AG04449 (cell line): ENCODE data around the gene THOP1.

Experiments used
- CTCF ChIA-PET: fragments of 350-600 bp; formaldehyde crosslinking; extraction: SDS; loops from one replicate; lab custom pipeline; 2021; ENCODE audit warnings: antibody characterized with exemption; lab: Yijun Ruan, JAX
- POLR2A ChIA-PET: fragments of 400-600, 350-600 bp; formaldehyde crosslinking; extraction: SDS; loops from one replicate; lab custom pipeline; 2020; ENCODE audit warnings: antibody characterized with exemption, inconsistent platforms; lab: Yijun Ruan, JAX
- DNase-seq: peaks from one replicate; pipeline ENCODE4 v3.0.0-alpha.2; 2010; ENCODE audit warnings: low read depth, low spot score
- H3K4me3 ChIP-seq: 2 replicates; pipeline ENCODE4 v1.5.1; 2011; ENCODE audit warnings: low read depth, mild to moderate bottlenecking, control low read depth, low read length
- TF ChIP-seq, protein P1 (sequence below): IDR thresholded peaks from one replicate; pipeline ENCODE4 v1.5.1; 2011; ENCODE audit warnings: mild to moderate bottlenecking, moderate library complexity, low read length, control low read depth, inconsistent platforms; ENCODE audit not compliant: insufficient read depth; ENCODE audit errors: missing control alignments

THOP1 gene

DNA sequence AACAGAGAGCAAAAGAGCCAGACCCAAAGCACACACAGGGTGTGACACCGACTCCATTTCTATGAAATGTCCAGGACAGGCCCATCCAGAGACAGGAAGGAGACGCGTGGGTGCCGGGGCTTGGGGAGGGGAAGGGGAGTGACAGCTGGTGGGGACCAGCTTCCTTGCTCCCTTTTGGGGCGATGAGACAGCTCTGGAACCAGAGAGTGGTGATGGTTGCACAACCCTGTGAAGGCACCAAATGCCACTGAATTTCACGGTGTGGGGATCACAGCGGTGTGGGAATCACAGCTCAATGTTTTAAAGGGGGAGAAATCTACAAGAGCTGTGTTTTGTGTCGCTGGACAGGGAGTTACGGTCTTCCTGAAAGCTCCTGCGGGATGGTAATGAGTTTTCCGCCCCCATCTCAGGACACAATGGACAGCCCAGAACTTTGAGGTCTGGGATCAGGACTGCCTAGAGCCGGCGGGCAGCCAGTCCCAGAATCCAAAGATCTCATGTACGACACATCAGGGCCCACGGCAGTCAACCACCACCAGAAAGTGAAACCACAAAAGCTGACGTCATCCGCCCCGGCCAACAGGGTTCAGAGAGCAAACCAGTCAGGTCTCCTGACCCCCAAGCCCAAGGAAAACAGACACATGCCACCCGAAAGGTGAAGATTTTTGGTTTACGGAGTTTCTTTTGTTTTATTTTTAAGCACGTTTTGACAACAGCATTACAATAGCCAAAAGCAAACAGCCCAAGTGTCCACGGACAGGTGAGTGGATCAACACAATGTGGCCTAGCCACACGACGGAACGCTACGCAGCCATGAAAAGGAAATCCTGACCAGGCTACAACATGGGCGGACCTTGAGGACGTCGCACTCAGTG is 9.5 kb upstream of the THOP1 start:
- CTCF ChIA-PET, result interaction anchor here (0.6 to 1.7 kb wide), 2 partner anchors 26 to 27 kb away, joined by 3 to 5 read pairs; no protein-coding TSS in a partner anchor
- H3K4me3 ChIP-seq, result no peak overlapping the region
- TF ChIP-seq, protein P1, sequence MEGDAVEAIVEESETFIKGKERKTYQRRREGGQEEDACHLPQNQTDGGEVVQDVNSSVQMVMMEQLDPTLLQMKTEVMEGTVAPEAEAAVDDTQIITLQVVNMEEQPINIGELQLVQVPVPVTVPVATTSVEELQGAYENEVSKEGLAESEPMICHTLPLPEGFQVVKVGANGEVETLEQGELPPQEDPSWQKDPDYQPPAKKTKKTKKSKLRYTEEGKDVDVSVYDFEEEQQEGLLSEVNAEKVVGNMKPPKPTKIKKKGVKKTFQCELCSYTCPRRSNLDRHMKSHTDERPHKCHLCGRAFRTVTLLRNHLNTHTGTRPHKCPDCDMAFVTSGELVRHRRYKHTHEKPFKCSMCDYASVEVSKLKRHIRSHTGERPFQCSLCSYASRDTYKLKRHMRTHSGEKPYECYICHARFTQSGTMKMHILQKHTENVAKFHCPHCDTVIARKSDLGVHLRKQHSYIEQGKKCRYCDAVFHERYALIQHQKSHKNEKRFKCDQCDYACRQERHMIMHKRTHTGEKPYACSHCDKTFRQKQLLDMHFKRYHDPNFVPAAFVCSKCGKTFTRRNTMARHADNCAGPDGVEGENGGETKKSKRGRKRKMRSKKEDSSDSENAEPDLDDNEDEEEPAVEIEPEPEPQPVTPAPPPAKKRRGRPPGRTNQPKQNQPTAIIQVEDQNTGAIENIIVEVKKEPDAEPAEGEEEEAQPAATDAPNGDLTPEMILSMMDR, result no peak
- DNase-seq, result no peak
- POLR2A ChIA-PET, result no interaction called here

DNA sequence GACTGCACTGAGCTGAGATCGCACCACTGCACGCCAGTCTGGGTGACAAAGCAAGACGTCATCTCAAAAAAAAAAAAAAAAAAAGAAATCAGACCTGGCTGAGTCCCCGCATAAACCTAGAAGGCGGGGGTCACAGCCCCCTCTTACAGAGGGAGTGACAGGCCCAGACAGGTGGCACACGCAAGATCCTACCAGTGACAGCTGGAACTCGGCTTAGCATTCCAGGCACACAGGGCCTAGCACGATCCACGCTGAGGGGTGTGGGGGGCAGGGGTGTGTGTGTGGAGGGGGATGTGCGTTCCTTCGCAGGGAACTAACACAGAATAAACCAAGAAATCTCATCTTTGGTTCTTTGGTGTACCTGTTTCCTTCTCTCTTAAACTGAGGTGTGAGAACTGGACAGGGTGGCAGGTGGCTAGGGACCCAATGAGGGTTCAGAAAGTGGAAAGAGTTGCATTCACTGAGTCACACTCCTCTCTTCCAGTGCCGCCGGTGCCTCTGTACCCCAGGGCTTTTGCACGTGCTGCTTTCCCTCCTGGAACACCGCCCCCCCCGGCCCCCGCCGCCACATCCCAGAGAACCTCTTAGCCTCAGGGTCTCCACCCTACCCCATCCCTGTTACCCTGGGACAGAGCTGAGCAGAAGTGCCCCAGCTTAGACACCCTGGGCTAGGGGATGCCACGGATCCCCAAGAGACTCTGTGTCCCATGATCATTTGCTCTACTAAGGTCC is 7.2 kb upstream of the THOP1 start:
- CTCF ChIA-PET, result interaction anchor here (0.9 to 1.7 kb wide), 4 partner anchors 8 to 130 kb away, joined by 3 to 7 read pairs (median 4); partner anchors contain the start of gene ZNF554
- TF ChIP-seq, protein P1, result no peak
- POLR2A ChIA-PET, result interaction anchor here (0.7 kb wide), 1 partner anchor 38 kb away, joined by 4 read pairs; no protein-coding TSS in a partner anchor
- DNase-seq, result no peak
- no peak overlapping the region for H3K4me3 ChIP-seq

DNA sequence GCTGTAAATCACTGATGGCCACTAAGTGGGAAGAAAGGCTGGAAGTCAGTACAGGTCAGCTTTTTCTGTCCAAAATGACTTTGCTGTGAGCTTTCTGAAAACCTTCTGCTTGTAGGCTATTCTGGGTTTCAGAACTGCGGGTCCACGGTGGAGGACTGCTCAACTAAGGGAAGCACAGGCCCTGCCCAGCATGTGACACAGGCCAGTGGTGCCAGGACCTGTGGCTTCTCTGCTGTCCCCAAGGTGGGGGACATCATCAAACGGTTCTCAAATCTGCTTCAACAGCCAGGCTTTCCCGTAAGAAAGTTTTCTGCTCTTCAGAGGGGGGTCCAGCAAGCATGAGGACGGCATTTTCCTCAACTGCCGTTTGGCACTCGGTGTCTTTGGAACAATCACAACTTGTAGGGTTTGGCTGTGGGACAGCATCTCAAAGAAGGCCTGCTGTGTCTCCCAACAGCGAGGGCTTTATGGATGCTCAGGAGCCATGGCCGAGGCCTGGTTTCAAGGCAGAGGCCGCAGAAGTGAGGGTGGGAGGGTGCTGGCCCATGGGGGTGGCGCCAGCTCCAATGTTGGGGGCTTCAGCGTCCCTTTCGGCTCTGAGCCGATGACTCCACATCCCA is 6.1 kb upstream of the THOP1 start:
- no peak for DNase-seq
- TF ChIP-seq, protein P1, result no peak
- CTCF ChIA-PET, result interaction anchor here (1.3 to 4.1 kb wide), 2 partner anchors 9 to 132 kb away, joined by 4 to 14 read pairs; no protein-coding TSS in a partner anchor
- POLR2A ChIA-PET, result no interaction called here
- H3K4me3 ChIP-seq, result no peak overlapping the region

DNA sequence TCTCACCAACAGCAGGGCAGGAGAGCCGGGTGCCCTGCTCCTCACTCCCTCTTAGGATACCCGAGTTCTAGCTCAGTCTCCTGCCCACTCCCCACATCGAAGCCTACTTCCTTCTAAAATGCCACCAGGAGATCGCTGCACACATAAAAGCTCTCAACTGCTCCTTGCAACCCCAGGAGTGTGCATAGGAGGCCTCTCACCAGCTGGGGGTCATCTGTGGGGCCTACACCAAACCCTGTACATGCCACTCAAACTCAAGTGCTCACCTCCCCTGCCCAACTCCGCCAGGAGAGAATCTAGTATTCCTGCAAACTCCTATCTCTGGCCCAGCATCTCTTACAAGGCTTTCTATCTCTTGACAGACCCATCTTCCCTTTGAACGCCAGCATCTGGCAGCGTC is 5.0 kb upstream of the THOP1 start:
- POLR2A ChIA-PET, result no interaction called here

DNA sequence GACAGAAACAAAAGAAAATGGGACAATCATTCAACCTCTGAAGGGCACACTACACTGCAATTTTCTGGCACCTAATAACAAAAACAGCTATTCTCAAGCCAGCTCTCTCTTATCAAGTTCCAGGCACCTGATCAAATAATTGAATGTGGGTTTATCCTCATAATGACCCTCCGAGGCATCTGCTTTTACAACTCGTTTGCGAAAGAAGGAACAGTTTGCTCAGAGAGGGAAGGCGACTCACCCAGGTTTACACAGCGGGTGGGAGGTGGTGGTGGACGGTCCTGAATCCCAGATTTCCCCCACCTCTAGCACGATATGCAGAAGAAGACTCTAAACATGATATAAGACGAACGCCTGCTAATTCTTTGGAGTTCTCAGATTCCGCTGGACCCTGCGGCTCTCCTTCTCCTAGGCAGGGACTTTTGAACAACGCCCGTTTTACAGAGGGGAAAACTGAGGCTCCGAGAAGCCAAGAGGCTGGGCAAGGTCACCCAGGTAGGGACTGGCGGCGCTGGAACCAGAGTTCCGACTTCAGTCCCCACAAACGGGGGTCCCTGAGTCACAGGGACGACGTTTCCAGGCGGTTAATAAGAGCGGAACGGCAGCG is 2.9 kb upstream of the THOP1 start:
- POLR2A ChIA-PET, result no interaction called here
- no peak for DNase-seq
- CTCF ChIA-PET, result interaction anchor here (0.6 to 4.1 kb wide), 9 partner anchors 9 to 168 kb away, joined by 3 to 14 read pairs (median 4); no protein-coding TSS in a partner anchor
- TF ChIP-seq, protein P1, result no peak
- H3K4me3 ChIP-seq, result peak overlapping the region; percentile 99

More for the DNA sequence above, 5.0 kb upstream of the THOP1 start:
- H3K4me3 ChIP-seq, result no peak overlapping the region
- CTCF ChIA-PET, result interaction anchor here (1.9 to 4.1 kb wide), 2 partner anchors 31 to 133 kb away, joined by 6 to 14 read pairs; no protein-coding TSS in a partner anchor
- TF ChIP-seq, protein P1, result no peak
- DNase-seq, result no peak
